Measurements from ENCODE around the gene TMEM233.

The TMEM233 gene

DNA sequence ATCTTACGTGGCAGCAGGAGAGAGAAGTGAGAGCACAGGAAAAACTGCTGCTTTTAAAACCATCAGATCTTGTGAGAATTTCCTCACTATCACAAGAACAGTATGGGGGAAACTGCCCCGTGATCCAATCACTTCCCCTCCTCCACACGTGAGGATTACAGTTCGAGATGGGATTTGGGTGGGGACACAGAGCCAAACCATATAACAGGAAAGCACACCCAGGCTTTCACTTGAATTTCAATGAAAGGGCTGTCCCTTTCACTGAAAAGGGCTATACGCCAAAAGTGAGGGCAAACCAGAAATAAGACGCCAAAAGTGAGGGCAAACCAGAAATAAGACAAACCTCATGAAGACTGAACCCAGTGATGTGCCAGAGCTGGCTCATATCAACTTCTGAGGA lies 22.8 kb upstream of the TMEM233 start:
- no peak for TF ChIP-seq OSR1 (CRISPR knock-in tag; IDR thresholded peaks at IDR 0.05)
- TF ChIP-seq, protein P1, sequence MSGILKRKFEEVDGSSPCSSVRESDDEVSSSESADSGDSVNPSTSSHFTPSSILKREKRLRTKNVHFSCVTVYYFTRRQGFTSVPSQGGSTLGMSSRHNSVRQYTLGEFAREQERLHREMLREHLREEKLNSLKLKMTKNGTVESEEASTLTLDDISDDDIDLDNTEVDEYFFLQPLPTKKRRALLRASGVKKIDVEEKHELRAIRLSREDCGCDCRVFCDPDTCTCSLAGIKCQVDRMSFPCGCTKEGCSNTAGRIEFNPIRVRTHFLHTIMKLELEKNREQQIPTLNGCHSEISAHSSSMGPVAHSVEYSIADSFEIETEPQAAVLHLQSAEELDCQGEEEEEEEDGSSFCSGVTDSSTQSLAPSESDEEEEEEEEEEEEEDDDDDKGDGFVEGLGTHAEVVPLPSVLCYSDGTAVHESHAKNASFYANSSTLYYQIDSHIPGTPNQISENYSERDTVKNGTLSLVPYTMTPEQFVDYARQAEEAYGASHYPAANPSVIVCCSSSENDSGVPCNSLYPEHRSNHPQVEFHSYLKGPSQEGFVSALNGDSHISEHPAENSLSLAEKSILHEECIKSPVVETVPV (CRISPR knock-in tag; IDR thresholded peaks at IDR 0.05) = no peak
- TF ChIP-seq, protein P2, sequence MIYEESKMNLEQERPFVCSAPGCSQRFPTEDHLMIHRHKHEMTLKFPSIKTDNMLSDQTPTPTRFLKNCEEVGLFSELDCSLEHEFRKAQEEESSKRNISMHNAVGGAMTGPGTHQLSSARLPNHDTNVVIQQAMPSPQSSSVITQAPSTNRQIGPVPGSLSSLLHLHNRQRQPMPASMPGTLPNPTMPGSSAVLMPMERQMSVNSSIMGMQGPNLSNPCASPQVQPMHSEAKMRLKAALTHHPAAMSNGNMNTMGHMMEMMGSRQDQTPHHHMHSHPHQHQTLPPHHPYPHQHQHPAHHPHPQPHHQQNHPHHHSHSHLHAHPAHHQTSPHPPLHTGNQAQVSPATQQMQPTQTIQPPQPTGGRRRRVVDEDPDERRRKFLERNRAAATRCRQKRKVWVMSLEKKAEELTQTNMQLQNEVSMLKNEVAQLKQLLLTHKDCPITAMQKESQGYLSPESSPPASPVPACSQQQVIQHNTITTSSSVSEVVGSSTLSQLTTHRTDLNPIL (CRISPR knock-in tag; IDR thresholded peaks at IDR 0.05; ENCODE audit: low read depth) = no peak
- no peak for TF ChIP-seq TOX (CRISPR knock-in tag; IDR thresholded peaks at IDR 0.05; ENCODE audit: borderline replicate concordance)
- no peak for TF ChIP-seq RARB (CRISPR knock-in tag; IDR thresholded peaks at IDR 0.05)
- no peak for TF ChIP-seq ZNF70 (CRISPR knock-in tag; IDR thresholded peaks at IDR 0.05)
- TF ChIP-seq ZC3H10 (CRISPR knock-in tag; IDR thresholded peaks at IDR 0.05) = no peak
- no peak for TF ChIP-seq ZFP30 (CRISPR knock-in tag; IDR thresholded peaks at IDR 0.05)
- no peak for TF ChIP-seq TCF4 (CRISPR knock-in tag; IDR thresholded peaks at IDR 0.05; ENCODE audit: borderline replicate concordance)
- no peak for TF ChIP-seq ZNF8 (CRISPR knock-in tag; IDR thresholded peaks at IDR 0.05)
- TF ChIP-seq, protein P3, sequence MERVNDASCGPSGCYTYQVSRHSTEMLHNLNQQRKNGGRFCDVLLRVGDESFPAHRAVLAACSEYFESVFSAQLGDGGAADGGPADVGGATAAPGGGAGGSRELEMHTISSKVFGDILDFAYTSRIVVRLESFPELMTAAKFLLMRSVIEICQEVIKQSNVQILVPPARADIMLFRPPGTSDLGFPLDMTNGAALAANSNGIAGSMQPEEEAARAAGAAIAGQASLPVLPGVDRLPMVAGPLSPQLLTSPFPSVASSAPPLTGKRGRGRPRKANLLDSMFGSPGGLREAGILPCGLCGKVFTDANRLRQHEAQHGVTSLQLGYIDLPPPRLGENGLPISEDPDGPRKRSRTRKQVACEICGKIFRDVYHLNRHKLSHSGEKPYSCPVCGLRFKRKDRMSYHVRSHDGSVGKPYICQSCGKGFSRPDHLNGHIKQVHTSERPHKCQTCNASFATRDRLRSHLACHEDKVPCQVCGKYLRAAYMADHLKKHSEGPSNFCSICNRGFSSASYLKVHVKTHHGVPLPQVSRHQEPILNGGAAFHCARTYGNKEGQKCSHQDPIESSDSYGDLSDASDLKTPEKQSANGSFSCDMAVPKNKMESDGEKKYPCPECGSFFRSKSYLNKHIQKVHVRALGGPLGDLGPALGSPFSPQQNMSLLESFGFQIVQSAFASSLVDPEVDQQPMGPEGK (CRISPR knock-in tag; IDR thresholded peaks at IDR 0.05; ENCODE audit: borderline replicate concordance) = no peak
- no peak for TF ChIP-seq GLIS3 (CRISPR knock-in tag; IDR thresholded peaks at IDR 0.05)
- TF ChIP-seq, protein P4, sequence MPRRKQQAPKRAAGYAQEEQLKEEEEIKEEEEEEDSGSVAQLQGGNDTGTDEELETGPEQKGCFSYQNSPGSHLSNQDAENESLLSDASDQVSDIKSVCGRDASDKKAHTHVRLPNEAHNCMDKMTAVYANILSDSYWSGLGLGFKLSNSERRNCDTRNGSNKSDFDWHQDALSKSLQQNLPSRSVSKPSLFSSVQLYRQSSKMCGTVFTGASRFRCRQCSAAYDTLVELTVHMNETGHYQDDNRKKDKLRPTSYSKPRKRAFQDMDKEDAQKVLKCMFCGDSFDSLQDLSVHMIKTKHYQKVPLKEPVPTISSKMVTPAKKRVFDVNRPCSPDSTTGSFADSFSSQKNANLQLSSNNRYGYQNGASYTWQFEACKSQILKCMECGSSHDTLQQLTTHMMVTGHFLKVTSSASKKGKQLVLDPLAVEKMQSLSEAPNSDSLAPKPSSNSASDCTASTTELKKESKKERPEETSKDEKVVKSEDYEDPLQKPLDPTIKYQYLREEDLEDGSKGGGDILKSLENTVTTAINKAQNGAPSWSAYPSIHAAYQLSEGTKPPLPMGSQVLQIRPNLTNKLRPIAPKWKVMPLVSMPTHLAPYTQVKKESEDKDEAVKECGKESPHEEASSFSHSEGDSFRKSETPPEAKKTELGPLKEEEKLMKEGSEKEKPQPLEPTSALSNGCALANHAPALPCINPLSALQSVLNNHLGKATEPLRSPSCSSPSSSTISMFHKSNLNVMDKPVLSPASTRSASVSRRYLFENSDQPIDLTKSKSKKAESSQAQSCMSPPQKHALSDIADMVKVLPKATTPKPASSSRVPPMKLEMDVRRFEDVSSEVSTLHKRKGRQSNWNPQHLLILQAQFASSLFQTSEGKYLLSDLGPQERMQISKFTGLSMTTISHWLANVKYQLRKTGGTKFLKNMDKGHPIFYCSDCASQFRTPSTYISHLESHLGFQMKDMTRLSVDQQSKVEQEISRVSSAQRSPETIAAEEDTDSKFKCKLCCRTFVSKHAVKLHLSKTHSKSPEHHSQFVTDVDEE (CRISPR knock-in tag; IDR thresholded peaks at IDR 0.05) = no peak
- no peak for TF ChIP-seq ESRRG (CRISPR knock-in tag; IDR thresholded peaks at IDR 0.05)
- TF ChIP-seq, protein P5, sequence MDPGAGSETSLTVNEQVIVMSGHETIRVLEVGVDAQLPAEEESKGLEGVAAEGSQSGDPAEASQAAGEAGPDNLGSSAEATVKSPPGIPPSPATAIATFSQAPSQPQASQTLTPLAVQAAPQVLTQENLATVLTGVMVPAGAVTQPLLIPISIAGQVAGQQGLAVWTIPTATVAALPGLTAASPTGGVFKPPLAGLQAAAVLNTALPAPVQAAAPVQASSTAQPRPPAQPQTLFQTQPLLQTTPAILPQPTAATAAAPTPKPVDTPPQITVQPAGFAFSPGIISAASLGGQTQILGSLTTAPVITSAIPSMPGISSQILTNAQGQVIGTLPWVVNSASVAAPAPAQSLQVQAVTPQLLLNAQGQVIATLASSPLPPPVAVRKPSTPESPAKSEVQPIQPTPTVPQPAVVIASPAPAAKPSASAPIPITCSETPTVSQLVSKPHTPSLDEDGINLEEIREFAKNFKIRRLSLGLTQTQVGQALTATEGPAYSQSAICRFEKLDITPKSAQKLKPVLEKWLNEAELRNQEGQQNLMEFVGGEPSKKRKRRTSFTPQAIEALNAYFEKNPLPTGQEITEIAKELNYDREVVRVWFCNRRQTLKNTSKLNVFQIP (CRISPR knock-in tag; IDR thresholded peaks at IDR 0.05; ENCODE audit: borderline replicate concordance, low read depth) = no peak
- TF ChIP-seq ISL1 (CRISPR knock-in tag; IDR thresholded peaks at IDR 0.05) = no peak
- TF ChIP-seq BACH2 (CRISPR knock-in tag; IDR thresholded peaks at IDR 0.05; ENCODE audit: borderline replicate concordance) = no peak

DNA sequence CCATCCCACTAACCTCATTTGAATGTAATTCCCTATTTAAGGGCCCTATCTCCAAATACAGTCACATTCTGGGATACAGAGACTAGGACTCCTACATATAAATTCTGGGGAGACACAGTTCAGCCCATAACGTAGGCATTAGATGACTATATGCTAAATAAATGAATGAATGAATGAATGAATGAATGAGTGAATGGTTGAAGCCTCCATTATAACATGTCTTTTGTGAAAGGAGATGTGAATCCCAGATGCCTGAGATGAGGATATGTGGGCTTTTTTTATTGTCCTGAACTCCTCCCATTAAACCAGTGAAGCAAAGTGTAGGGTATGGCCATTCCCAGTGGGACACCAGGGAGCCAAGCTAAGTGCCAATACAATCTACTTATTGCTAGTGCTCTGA lies 20.5 kb upstream of the TMEM233 start:
- ATAC-seq = no peak
- TF ChIP-seq, protein P4 (CRISPR knock-in tag; IDR thresholded peaks at IDR 0.05) = no peak
- TF ChIP-seq ZNF8 (CRISPR knock-in tag; IDR thresholded peaks at IDR 0.05) (no peak), ZNF70 (CRISPR knock-in tag; IDR thresholded peaks at IDR 0.05) (no peak), RARB (CRISPR knock-in tag; IDR thresholded peaks at IDR 0.05) (no peak), SNAI2 (CRISPR knock-in tag; IDR thresholded peaks at IDR 0.05) (no peak), TCF4 (CRISPR knock-in tag; IDR thresholded peaks at IDR 0.05; ENCODE audit: borderline replicate concordance) (no peak)
- TF ChIP-seq, protein P5 (CRISPR knock-in tag; IDR thresholded peaks at IDR 0.05; ENCODE audit: borderline replicate concordance, low read depth) = no peak
- TF ChIP-seq, protein P3 (CRISPR knock-in tag; IDR thresholded peaks at IDR 0.05; ENCODE audit: borderline replicate concordance) = no peak

More for the DNA sequence above, 22.8 kb upstream of the TMEM233 start:
- ATAC-seq = no peak
